Panc1 (cell line): ENCODE measurements around the gene TSPAN33. TPM values are rescaled to one million over a fixed set of nuclear protein-coding genes. Genes with fewer than 3 reads are reported as not detected.

ENCODE experiments used
- ATAC-seq: fragments of 200-7000 bp; cut with Tn5 transposase; 2 replicates; pipeline ENCODE4 v1.9.1; 2020; ENCODE audit warnings: mild to moderate bottlenecking, moderate library complexity
- BruUV-seq: library from RNA; stranded (reverse); fragments of 400-500 nt; replicated peaks from 2 replicates; lab custom pipeline; 2021; lab: Mats Ljungman, UMichigan
- CTCF ChIA-PET: fragments of 300-600 bp; sonication (Branson Sonifier 250); formaldehyde crosslinking; loops from one replicate; lab custom pipeline; 2022; ENCODE audit warnings: antibody characterized with exemption; lab: Charles Lee
- POLR2A ChIA-PET: fragments of 300-600 bp; sonication (Branson Sonifier 250); formaldehyde crosslinking; loops from one replicate; lab custom pipeline; 2022; ENCODE audit warnings: antibody characterized with exemption; lab: Charles Lee
- DNase-seq: peaks from one replicate; pipeline ENCODE4 v3.0.0-alpha.2; 2010; ENCODE audit warnings: low read depth, low spot score
- H3K27ac ChIP-seq: 2 replicates; pipeline ENCODE4 v1.5.1; 2011; ENCODE audit warnings: mild to moderate bottlenecking, low read length, inconsistent platforms
- H3K27me3 ChIP-seq: fragments of 200-500 bp; sonication (Bioruptor generic); 2 replicates; pipeline ENCODE4 v1.6.0; 2014; ENCODE audit warnings: low read length, inconsistent platforms; ENCODE audit not compliant: control insufficient read depth, insufficient read depth
- H3K36me3 ChIP-seq: fragments of 200-500 bp; sonication (Bioruptor generic); 2 replicates; pipeline ENCODE4 v1.5.1; 2014; ENCODE audit warnings: inconsistent platforms, mild to moderate bottlenecking, low read length, moderate library complexity; ENCODE audit not compliant: control insufficient read depth, insufficient read depth
- H3K4me1 ChIP-seq: 2 replicates; pipeline ENCODE4 v1.5.1; 2011; ENCODE audit warnings: inconsistent platforms, mild to moderate bottlenecking, low read length, moderate library complexity; ENCODE audit not compliant: control insufficient read depth, insufficient read depth
- H3K4me3 ChIP-seq, 2 experiments: 2 replicates each; pipeline ENCODE4 v1.5.1; 2011 to 2012; ENCODE audit warnings: low read depth in 2 of 2, low read length in 2 of 2, mild to moderate bottlenecking in 2 of 2, inconsistent platforms in 1 of 2, moderate library complexity in 1 of 2
- H3K9me3 ChIP-seq: fragments of 200-500 bp; sonication (Bioruptor generic); 2 replicates; pipeline ENCODE4 v1.5.1; 2014; ENCODE audit warnings: low read depth, mild to moderate bottlenecking, inconsistent platforms, low read length, moderate library complexity; ENCODE audit not compliant: control insufficient read depth, insufficient read depth
- CTCF ChIP-seq: fragments of 450-650 bp; IDR thresholded peaks from 2 replicates; pipeline ENCODE4 v1.5.1; 2017; ENCODE audit warnings: mild to moderate bottlenecking
- POLR2AphosphoS5 ChIP-seq: IDR thresholded peaks from 2 replicates; pipeline ENCODE4 v1.6.1; 2012; ENCODE audit warnings: mild to moderate bottlenecking, low read depth, low read length, moderate library complexity
- SIN3A ChIP-seq: IDR thresholded peaks from 2 replicates; pipeline ENCODE4 v1.6.1; 2012; ENCODE audit warnings: low read depth, mild to moderate bottlenecking, low read length, moderate library complexity, borderline replicate concordance; ENCODE audit not compliant: insufficient read depth
- TCF7L2 ChIP-seq: IDR thresholded peaks from 2 replicates; pipeline ENCODE4 v1.6.1; 2011; ENCODE audit warnings: mild to moderate bottlenecking, low read depth, low read length, inconsistent platforms
- in situ Hi-C: cut with HindIII; loops from 2 replicates; pipeline ENCODE4 v1.10.0; 2016; ENCODE audit warnings: low sequenced_read_pairs, low pct_unique_long_range_greater_than_20kb
- intact Hi-C: fragments of 100-400 bp; cut with micrococcal nuclease; formaldehyde crosslinking; loops from one replicate; pipeline ENCODE4 v1.10.0; 2022; ENCODE audit not compliant: unreplicated experiment
- total RNA-seq: library from RNA; stranded (reverse); gene quantifications from one replicate; pipeline ENCODE4 v1.2.1, GENCODE V29; 2021; ENCODE audit not compliant: unreplicated experiment
- TF ChIP-seq, protein P1 (sequence below), 2 experiments: IDR thresholded peaks; 2 replicates each; pipeline ENCODE4 v1.6.1; 2011 to 2012; ENCODE audit warnings: low read depth in 2 of 2, control low read depth in 1 of 2, low read length in 1 of 2, mild to moderate bottlenecking in 1 of 2, moderate library complexity in 1 of 2; ENCODE audit not compliant: insufficient read depth in 1 of 2

TSPAN33 gene
- total RNA-seq, 1 experiment from 2014 or later, result 5.4 TPM

DNA sequence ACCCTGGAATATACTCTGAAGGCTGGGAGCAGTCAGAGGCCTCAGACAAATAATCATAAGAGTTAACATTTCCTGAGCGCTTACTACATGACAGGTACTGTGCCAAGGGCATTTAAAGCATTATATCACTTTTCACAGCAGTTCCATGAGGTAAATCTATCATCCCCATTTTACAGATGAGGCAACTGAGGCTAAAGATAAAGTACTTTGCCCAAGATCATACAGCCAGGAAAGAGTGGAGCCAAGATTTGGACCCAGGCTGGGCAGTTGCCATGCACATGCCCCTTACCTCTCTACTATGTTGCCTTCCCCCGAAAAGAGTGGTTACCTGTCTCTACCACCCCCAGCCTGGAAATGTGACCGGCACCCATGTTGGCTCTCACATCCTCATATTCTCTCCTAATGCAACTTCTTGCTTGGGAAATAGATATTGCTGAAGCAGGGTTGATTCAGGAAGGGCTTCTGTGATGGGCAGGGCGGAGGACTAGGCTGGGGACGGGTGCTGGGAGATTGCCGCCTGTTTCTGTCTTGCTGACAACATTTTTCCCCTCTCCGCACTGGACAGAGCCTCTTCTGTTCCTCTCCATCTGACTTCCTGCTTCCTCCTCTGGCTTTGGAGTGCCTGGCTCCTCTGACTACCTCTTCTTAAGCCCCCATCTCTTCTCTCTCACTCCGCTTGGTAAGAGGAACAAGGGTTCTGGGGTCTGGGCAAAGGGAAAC lies 57.7 kb downstream of the TSPAN33 start:
- Histone ChIP-seq H3K27me3 (no peaks in the 10 kb centered on the region), H3K4me1 (no peaks in the 10 kb centered on the region), H3K4me3 (no peak overlapping the region), H3K36me3 (no peaks in the 10 kb centered on the region), H3K9me3 (no peaks in the 10 kb centered on the region), H3K27ac (no peak overlapping the region)
- BruUV-seq, result no TSS peak
- TF ChIP-seq, protein P1, sequence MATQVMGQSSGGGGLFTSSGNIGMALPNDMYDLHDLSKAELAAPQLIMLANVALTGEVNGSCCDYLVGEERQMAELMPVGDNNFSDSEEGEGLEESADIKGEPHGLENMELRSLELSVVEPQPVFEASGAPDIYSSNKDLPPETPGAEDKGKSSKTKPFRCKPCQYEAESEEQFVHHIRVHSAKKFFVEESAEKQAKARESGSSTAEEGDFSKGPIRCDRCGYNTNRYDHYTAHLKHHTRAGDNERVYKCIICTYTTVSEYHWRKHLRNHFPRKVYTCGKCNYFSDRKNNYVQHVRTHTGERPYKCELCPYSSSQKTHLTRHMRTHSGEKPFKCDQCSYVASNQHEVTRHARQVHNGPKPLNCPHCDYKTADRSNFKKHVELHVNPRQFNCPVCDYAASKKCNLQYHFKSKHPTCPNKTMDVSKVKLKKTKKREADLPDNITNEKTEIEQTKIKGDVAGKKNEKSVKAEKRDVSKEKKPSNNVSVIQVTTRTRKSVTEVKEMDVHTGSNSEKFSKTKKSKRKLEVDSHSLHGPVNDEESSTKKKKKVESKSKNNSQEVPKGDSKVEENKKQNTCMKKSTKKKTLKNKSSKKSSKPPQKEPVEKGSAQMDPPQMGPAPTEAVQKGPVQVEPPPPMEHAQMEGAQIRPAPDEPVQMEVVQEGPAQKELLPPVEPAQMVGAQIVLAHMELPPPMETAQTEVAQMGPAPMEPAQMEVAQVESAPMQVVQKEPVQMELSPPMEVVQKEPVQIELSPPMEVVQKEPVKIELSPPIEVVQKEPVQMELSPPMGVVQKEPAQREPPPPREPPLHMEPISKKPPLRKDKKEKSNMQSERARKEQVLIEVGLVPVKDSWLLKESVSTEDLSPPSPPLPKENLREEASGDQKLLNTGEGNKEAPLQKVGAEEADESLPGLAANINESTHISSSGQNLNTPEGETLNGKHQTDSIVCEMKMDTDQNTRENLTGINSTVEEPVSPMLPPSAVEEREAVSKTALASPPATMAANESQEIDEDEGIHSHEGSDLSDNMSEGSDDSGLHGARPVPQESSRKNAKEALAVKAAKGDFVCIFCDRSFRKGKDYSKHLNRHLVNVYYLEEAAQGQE (IDR thresholded peaks at IDR 0.05; ENCODE audit: insufficient read depth in 1 of 2, low read depth in 2 of 2, low read length in 1 of 2), result no peak
- TF ChIP-seq POLR2AphosphoS5, result no peak
- TF ChIP-seq TCF7L2, result no peak
- TF ChIP-seq CTCF, result no peak
- no peak for TF ChIP-seq SIN3A
- in situ Hi-C loops, result no loop called here
- DNase-seq (no peak), ATAC-seq (no peak)
- intact Hi-C loops, result no loop called here
- CTCF ChIA-PET, result no interaction called here
- POLR2A ChIA-PET, result no interaction called here

GRCh38 chr7:129203050-129203741 lies 58.7 kb downstream of the TSPAN33 start:
- ATAC-seq (peak; percentile 63), DNase-seq (no peak)
- no peaks in the 10 kb centered on the region for H3K4me1 ChIP-seq
- CTCF ChIA-PET, result no interaction called here
- no peak overlapping the region for H3K4me3 ChIP-seq
- no peaks in the 10 kb centered on the region for H3K9me3 ChIP-seq
- BruUV-seq, result no TSS peak
- H3K36me3 ChIP-seq, result no peaks in the 10 kb centered on the region
- POLR2A ChIA-PET, result no interaction called here
- H3K27me3 ChIP-seq, result no peaks in the 10 kb centered on the region
- TF ChIP-seq, protein P1 (IDR thresholded peaks at IDR 0.05; ENCODE audit: insufficient read depth in 1 of 2, low read depth in 2 of 2, low read length in 1 of 2), result no peak
- no peak for TF ChIP-seq CTCF
- TF ChIP-seq POLR2AphosphoS5, result no peak
- no peak for TF ChIP-seq SIN3A
- no peak for TF ChIP-seq TCF7L2
- no peak overlapping the region for H3K27ac ChIP-seq
- in situ Hi-C loops (no loop called here), intact Hi-C loops (no loop called here)
